ENCODE measurements around the gene GPC6. TPM values are rescaled to one million over a fixed set of nuclear protein-coding genes. Genes with fewer than 3 reads are reported as not detected.

Gene GPC6
- total and polyA plus RNA-seq, 9 of the 15 experiments (the other 6 are each of a cell fraction or from before 2014, with no cell fraction given): under 0.01 to 0.20 (median 0.01) TPM; not detected in 4

DNA sequence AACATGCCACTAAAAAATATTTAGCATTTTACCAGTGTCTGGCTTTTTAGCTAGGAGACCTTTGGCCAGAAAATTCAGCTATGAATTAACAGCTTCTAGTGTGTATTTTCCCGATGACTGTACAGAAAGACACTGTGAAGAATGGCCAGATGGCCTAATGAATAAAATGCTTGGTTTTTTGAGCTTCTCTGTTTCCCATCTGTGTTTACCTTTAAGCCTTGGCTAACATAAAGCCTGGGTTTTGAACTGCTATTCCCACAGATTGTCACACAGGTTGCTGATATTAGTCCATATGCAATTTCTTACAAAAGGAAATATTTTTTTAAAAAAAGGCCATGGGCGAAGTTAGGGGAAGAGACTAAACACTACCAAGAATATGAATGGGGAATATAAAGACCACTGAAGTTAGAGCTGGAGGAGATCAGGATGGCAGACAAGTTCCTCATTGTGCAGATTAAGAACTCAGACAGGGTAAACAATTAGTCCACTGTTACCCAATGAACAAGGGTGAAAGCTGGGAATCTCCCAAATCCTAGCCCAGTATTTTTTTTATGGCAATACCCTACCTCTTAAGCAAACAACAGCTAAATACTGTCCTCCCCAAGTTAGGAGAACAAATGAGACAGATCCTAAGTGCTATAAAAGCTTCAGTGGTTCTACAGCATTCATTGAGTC lies 1157.8 kb downstream of the GPC6 start:
- DNase-seq (ENCODE audit: extremely low read depth in 1 of 4, low spot score in 3 of 4) (no peak), ATAC-seq (no peak), FAIRE-seq (no peak)
- no peaks in the 10 kb centered on the region for H3K36me3 ChIP-seq (ENCODE audit: control insufficient read depth, insufficient read depth, low read length)
- 3% methylated on average over 2 of the region's 2 CpGs for WGBS (ENCODE audit: insufficient coverage, low coverage, missing lambda C conversion rate)
- no peaks in the 10 kb centered on the region for H4K20me1 ChIP-seq (replicated peaks; ENCODE audit: control insufficient read depth, insufficient read depth, low read length)
- intact Hi-C loops (cut with micrococcal nuclease): no loop called here
- no peak overlapping the region for H3K4me3 ChIP-seq
- POLR2A ChIA-PET: no interaction called here
- no peak overlapping the region for H3K4me2 ChIP-seq (ENCODE audit: insufficient read depth, low read length)
- no peaks in the 10 kb centered on the region; a peak in 1 of 5 replicates for H3K4me1 ChIP-seq (replicated peaks in 1 of 2; ENCODE audit: control insufficient read depth in 2 of 2, insufficient read depth in 2 of 2, low read length in 2 of 2)
- CTCF ChIA-PET (ENCODE audit: low intra/inter-chr PET ratio): no interaction called here
- no peak overlapping the region for H3K27ac ChIP-seq (ENCODE audit: extremely low read depth, low read depth, low read length)
- TF ChIP-seq ZNF140 (CRISPR knock-in tag; IDR thresholded peaks at IDR 0.05) (no peak), NCOA2 (IDR thresholded peaks at IDR 0.05; ENCODE audit: partially characterized antibody in 2 of 2) (no peak), ZNF133 (CRISPR knock-in tag; IDR thresholded peaks at IDR 0.05) (no peak), ZNF707 (CRISPR knock-in tag; conservative IDR thresholded peaks at IDR 0.05) (no peak)
- TF ChIP-seq, protein P1, sequence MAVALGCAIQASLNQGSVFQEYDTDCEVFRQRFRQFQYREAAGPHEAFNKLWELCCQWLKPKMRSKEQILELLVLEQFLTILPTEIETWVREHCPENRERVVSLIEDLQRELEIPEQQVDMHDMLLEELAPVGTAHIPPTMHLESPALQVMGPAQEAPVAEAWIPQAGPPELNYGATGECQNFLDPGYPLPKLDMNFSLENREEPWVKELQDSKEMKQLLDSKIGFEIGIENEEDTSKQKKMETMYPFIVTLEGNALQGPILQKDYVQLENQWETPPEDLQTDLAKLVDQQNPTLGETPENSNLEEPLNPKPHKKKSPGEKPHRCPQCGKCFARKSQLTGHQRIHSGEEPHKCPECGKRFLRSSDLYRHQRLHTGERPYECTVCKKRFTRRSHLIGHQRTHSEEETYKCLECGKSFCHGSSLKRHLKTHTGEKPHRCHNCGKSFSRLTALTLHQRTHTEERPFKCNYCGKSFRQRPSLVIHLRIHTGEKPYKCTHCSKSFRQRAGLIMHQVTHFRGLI (CRISPR knock-in tag; IDR thresholded peaks at IDR 0.05): no peak
- TF ChIP-seq, protein P2, sequence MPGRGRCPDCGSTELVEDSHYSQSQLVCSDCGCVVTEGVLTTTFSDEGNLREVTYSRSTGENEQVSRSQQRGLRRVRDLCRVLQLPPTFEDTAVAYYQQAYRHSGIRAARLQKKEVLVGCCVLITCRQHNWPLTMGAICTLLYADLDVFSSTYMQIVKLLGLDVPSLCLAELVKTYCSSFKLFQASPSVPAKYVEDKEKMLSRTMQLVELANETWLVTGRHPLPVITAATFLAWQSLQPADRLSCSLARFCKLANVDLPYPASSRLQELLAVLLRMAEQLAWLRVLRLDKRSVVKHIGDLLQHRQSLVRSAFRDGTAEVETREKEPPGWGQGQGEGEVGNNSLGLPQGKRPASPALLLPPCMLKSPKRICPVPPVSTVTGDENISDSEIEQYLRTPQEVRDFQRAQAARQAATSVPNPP (IDR thresholded peaks at IDR 0.05; ENCODE audit: borderline replicate concordance, insufficient read depth, insufficient read length): no peak
- TF ChIP-seq, protein P3, sequence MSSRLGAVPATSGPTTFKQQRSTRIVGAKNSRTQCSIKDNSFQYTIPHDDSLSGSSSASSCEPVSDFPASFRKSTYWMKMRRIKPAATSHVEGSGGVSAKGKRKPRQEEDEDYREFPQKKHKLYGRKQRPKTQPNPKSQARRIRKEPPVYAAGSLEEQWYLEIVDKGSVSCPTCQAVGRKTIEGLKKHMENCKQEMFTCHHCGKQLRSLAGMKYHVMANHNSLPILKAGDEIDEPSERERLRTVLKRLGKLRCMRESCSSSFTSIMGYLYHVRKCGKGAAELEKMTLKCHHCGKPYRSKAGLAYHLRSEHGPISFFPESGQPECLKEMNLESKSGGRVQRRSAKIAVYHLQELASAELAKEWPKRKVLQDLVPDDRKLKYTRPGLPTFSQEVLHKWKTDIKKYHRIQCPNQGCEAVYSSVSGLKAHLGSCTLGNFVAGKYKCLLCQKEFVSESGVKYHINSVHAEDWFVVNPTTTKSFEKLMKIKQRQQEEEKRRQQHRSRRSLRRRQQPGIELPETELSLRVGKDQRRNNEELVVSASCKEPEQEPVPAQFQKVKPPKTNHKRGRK (tag; IDR thresholded peaks at IDR 0.05): no peak
- BruUV-seq (replicated peaks): no TSS peak
- H3K27me3 ChIP-seq (ENCODE audit: control insufficient read depth in 2 of 2, insufficient read depth in 2 of 2, low read length in 2 of 2): no peaks in the 10 kb centered on the region; a peak in 1 of 5 replicates
- no peaks in the 10 kb centered on the region for H3K79me2 ChIP-seq (ENCODE audit: control insufficient read depth, insufficient read depth, low read length)
- H3K9ac ChIP-seq (ENCODE audit: insufficient read depth in 1 of 2, low read depth in 2 of 2, low read length in 2 of 2): no peak overlapping the region
- in situ Hi-C loops (cut with MboI): no loop called here
- H3K9me1 ChIP-seq (ENCODE audit: control insufficient read depth, insufficient read depth, low read length): no peaks in the 10 kb centered on the region
- no peak overlapping the region for H2AFZ ChIP-seq (ENCODE audit: low read depth, low read length)
- no peaks in the 10 kb centered on the region for H3K9me3 ChIP-seq (replicated peaks; ENCODE audit: control insufficient read depth, insufficient read depth, low read depth, low read length)
